H9 (cell line): ENCODE data around the gene CHMP4B. TPM values are rescaled to one million over a fixed set of nuclear protein-coding genes. Genes with fewer than 3 reads are reported as not detected.

ENCODE experiments used
- DNase-seq: peaks from one replicate; pipeline ENCODE4 v3.0.0-alpha.2; 2017
- H2AFZ ChIP-seq: one replicate; pipeline ENCODE4 v1.6.1; 2013; ENCODE audit warnings: mild to moderate bottlenecking, low read length, control low read depth, moderate library complexity
- H2AK5ac ChIP-seq: 2 replicates; pipeline ENCODE4 v1.6.1; 2013; ENCODE audit warnings: low read length, control low read depth, mixed read lengths; ENCODE audit not compliant: insufficient read length
- H2BK120ac ChIP-seq: one replicate; pipeline ENCODE4 v1.6.1; 2013; ENCODE audit warnings: low read depth, mild to moderate bottlenecking, low read length, control low read depth, inconsistent platforms; ENCODE audit not compliant: poor library complexity, severe bottlenecking
- H2BK12ac ChIP-seq: 2 replicates; pipeline ENCODE4 v1.6.1; 2013; ENCODE audit warnings: low read length, control low read depth, mixed read lengths, low read depth; ENCODE audit not compliant: insufficient read length
- H2BK15ac ChIP-seq: 2 replicates; pipeline ENCODE4 v1.6.1; 2013; ENCODE audit warnings: low read depth, low read length, control low read depth
- H2BK20ac ChIP-seq: one replicate; pipeline ENCODE4 v1.6.1; 2013; ENCODE audit warnings: low read depth, mild to moderate bottlenecking, low read length, control low read depth, inconsistent platforms; ENCODE audit not compliant: poor library complexity, severe bottlenecking
- H2BK5ac ChIP-seq: 2 replicates; pipeline ENCODE4 v1.6.1; 2013; ENCODE audit warnings: low read length, control low read depth, mixed read lengths; ENCODE audit not compliant: insufficient read length
- H3K14ac ChIP-seq: 2 replicates; pipeline ENCODE4 v1.6.1; 2013; ENCODE audit warnings: low read length, control low read depth; ENCODE audit not compliant: insufficient read depth
- H3K18ac ChIP-seq: 2 replicates; pipeline ENCODE4 v1.6.1; 2013; ENCODE audit warnings: low read depth, mild to moderate bottlenecking, mixed read lengths, low read length, control low read depth; ENCODE audit not compliant: insufficient read length
- H3K23ac ChIP-seq: 2 replicates; pipeline ENCODE4 v1.6.1; 2013; ENCODE audit warnings: low read length, control low read depth, mixed read lengths, low read depth; ENCODE audit not compliant: insufficient read length
- H3K23me2 ChIP-seq: 2 replicates; pipeline ENCODE4 v1.6.1; 2013; ENCODE audit warnings: low read depth, mild to moderate bottlenecking, mixed read lengths, low read length, control low read depth; ENCODE audit not compliant: insufficient read length, poor library complexity, severe bottlenecking
- H3K27ac ChIP-seq: 2 replicates; pipeline ENCODE4 v1.5.1; 2013; ENCODE audit warnings: low read length, control low read depth, mixed read lengths, low read depth; ENCODE audit not compliant: insufficient read length
- H3K27me3 ChIP-seq: 2 replicates; pipeline ENCODE4 v1.6.1; 2013; ENCODE audit warnings: low read length, control low read depth, inconsistent platforms; ENCODE audit not compliant: insufficient read depth
- H3K4ac ChIP-seq: 2 replicates; pipeline ENCODE4 v1.6.1; 2013; ENCODE audit warnings: low read depth, mild to moderate bottlenecking, control low read depth, inconsistent platforms, low read length, moderate library complexity
- H3K4me1 ChIP-seq: 2 replicates; pipeline ENCODE4 v1.6.1; 2013; ENCODE audit warnings: low read length, control low read depth, inconsistent platforms; ENCODE audit not compliant: insufficient read depth
- H3K4me2 ChIP-seq: 2 replicates; pipeline ENCODE4 v1.6.1; 2013; ENCODE audit warnings: low read length, control low read depth, mixed read lengths; ENCODE audit not compliant: insufficient read length, insufficient read depth
- H3K56ac ChIP-seq: 2 replicates; pipeline ENCODE4 v1.6.1; 2013; ENCODE audit warnings: low read depth, mild to moderate bottlenecking, mixed read lengths, low read length, control low read depth; ENCODE audit not compliant: insufficient read length
- H3K79me1 ChIP-seq: 2 replicates; pipeline ENCODE4 v1.6.1; 2013; ENCODE audit warnings: low read depth, mild to moderate bottlenecking, moderate library complexity, low read length, control low read depth, inconsistent platforms; ENCODE audit not compliant: insufficient read depth, poor library complexity, severe bottlenecking
- H3K79me2 ChIP-seq: 2 replicates; pipeline ENCODE4 v1.6.1; 2013; ENCODE audit warnings: low read length, control low read depth, inconsistent platforms; ENCODE audit not compliant: insufficient read depth
- H3K9ac ChIP-seq: 2 replicates; pipeline ENCODE4 v1.6.1; 2013; ENCODE audit warnings: low read length, control low read depth, mixed read lengths; ENCODE audit not compliant: insufficient read length; ENCODE audit errors: extremely low read depth
- H3K9me3 ChIP-seq: one replicate; pipeline ENCODE4 v1.6.1; 2013; ENCODE audit warnings: low read depth, low read length, inconsistent platforms; ENCODE audit not compliant: control insufficient read depth
- H3T11ph ChIP-seq: one replicate; pipeline ENCODE4 v1.6.1; 2013; ENCODE audit warnings: mild to moderate bottlenecking, low read length, control low read depth, inconsistent platforms
- H4K20me1 ChIP-seq: one replicate; pipeline ENCODE4 v1.6.1; 2013; ENCODE audit not compliant: control insufficient read depth, insufficient read length, insufficient read depth
- H4K5ac ChIP-seq: 2 replicates; pipeline ENCODE4 v1.6.1; 2013; ENCODE audit warnings: low read depth, mild to moderate bottlenecking, mixed read lengths, low read length, control low read depth; ENCODE audit not compliant: insufficient read length
- H4K8ac ChIP-seq: replicated peaks from 2 replicates; pipeline ENCODE4 v1.6.1; 2013; ENCODE audit warnings: low read length, control low read depth, mixed read lengths, low read depth; ENCODE audit not compliant: insufficient read length
- H4K91ac ChIP-seq: 2 replicates; pipeline ENCODE4 v1.6.1; 2013; ENCODE audit warnings: low read depth, mild to moderate bottlenecking, moderate library complexity, mixed read lengths, low read length, control low read depth; ENCODE audit not compliant: insufficient read length
- H3K27ac Mint-ChIP-seq, 3 experiments: 2 replicates in 2 of 3; 3 replicates in 1 of 3; pipeline ENCODE4 v1.8.0; 2020 to 2021; ENCODE audit warnings: mixed read lengths in 3 of 3, mild to moderate bottlenecking in 1 of 3, moderate library complexity in 1 of 3
- H3K27me3 Mint-ChIP-seq: 2 replicates; pipeline ENCODE4 v1.8.0; 2021; ENCODE audit warnings: low read depth, mild to moderate bottlenecking, moderate library complexity, mixed read lengths
- H3K36me3 Mint-ChIP-seq, 3 experiments: 2 replicates in 2 of 3; 3 replicates in 1 of 3; pipeline ENCODE4 v1.8.0; 2020 to 2021; ENCODE audit warnings: low read depth in 3 of 3, mixed read lengths in 3 of 3; ENCODE audit not compliant: insufficient read depth in 1 of 3
- H3K4me1 Mint-ChIP-seq, 2 experiments: 2 replicates each; pipeline ENCODE4 v1.8.0; 2020; ENCODE audit warnings: mixed read lengths in 2 of 2
- H3K4me3 Mint-ChIP-seq, 2 experiments: 2 replicates in 1 of 2; 3 replicates in 1 of 2; pipeline ENCODE4 v1.8.0; 2020 to 2021; ENCODE audit warnings: mild to moderate bottlenecking in 2 of 2, mixed read lengths in 2 of 2, moderate library complexity in 1 of 2
- H3K9me3 Mint-ChIP-seq, 2 experiments: 2 replicates in 1 of 2; 3 replicates in 1 of 2; pipeline ENCODE4 v1.8.0; 2020; ENCODE audit warnings: mild to moderate bottlenecking in 2 of 2, mixed read lengths in 2 of 2, moderate library complexity in 1 of 2
- CTCF ChIP-seq: fragments of 200-600 bp; sonication (generic); conservative IDR thresholded peaks from 3 replicates; pipeline ENCODE4 v1.8.0; 2021; ENCODE audit warnings: antibody characterized with exemption, mild to moderate bottlenecking
- WGBS: extraction: QIAGEN DNeasy Blood & Tissue Kit; methylation state at CpG from one replicate; pipeline ENCODE4 v1.1.7; 2013; ENCODE audit warnings: missing lambda C conversion rate, low lambda C conversion rate, mixed read lengths; ENCODE audit not compliant: insufficient read length; ENCODE audit errors: extremely low coverage; 5-methylcytosine and 5-hydroxymethylcytosine counted together
- total RNA-seq: library from RNA; stranded (reverse); gene quantifications from 2 replicates; pipeline ENCODE4 v1.2.1, GENCODE V29; 2021

Gene CHMP4B
- total RNA-seq, 1 experiment from 2014 or later, result 94.9 TPM

DNA sequence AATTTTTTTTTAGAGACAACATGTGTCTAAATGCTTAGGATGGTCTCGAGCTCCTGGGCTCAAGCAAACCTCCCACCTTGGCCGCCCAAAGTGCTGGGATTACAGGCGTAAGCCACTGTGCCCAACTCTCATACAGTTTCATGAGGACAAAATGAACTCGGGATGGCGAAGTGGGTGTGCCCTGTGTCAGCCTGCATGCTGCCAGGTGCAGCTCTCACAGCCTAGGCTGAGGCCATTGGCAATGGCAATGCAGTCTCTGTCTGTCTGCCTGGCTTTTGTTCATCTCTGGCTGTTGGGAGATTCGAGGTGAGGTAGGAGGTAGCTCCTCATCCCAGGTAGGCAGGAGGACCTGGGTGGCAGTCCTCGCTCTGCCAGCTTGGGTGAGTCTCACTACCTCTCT lies 88.0 kb downstream of the CHMP4B start:
- no peaks in the 10 kb centered on the region for H3K79me1 ChIP-seq
- no peak overlapping the region for H3K23ac ChIP-seq
- no peak overlapping the region for H3K56ac ChIP-seq
- H3K4me1 ChIP-seq, result no peaks in the 10 kb centered on the region
- no peak for DNase-seq
- no peak overlapping the region for H4K91ac ChIP-seq
- no peak overlapping the region for H2BK20ac ChIP-seq
- no peak overlapping the region for H3K9ac ChIP-seq
- H3K79me2 ChIP-seq, result no peaks in the 10 kb centered on the region
- peaks cover 11 to 12% of the 10 kb centered on the region in 2 experiments for H3K4me1 Mint-ChIP-seq
- H3K27ac Mint-ChIP-seq, result no peak overlapping the region
- no peak overlapping the region for H3K14ac ChIP-seq
- no peaks in the 10 kb centered on the region for H3K23me2 ChIP-seq
- no peak overlapping the region for H3K18ac ChIP-seq
- no peak overlapping the region for H2AK5ac ChIP-seq
- H4K20me1 ChIP-seq, result no peaks in the 10 kb centered on the region
- H2BK12ac ChIP-seq, result no peak overlapping the region
- no peak overlapping the region for H2BK5ac ChIP-seq
- H3K27me3 ChIP-seq, result no peaks in the 10 kb centered on the region
- H2BK120ac ChIP-seq, result no peak overlapping the region
- H3K4ac ChIP-seq, result no peak overlapping the region
- no peaks in the 10 kb centered on the region for H3K9me3 ChIP-seq
- peaks cover 11% of the 10 kb centered on the region for H3K27me3 Mint-ChIP-seq
- no peaks in the 10 kb centered on the region for H3K9me3 Mint-ChIP-seq
- H3K4me2 ChIP-seq, result no peak overlapping the region
- no peak overlapping the region for H4K5ac ChIP-seq
- WGBS, result no CpG with 5 or more reads among the region's 7 CpGs
- no peak overlapping the region for H3T11ph ChIP-seq
- no peak for TF ChIP-seq CTCF
- no peak overlapping the region for H2BK15ac ChIP-seq
- no peak overlapping the region for H2AFZ ChIP-seq
- H4K8ac ChIP-seq, result no peak overlapping the region
- H3K27ac ChIP-seq, result no peak overlapping the region
- H3K36me3 Mint-ChIP-seq, result no peaks in the 10 kb centered on the region
- H3K4me3 Mint-ChIP-seq, result no peak overlapping the region
